Activated CD4-positive, alpha-beta T cell treated with anti-CD3 and anti-CD28 coated beads for 36 hours (primary cell): ENCODE measurements around the gene TCF19. TPM values are rescaled to one million over a fixed set of nuclear protein-coding genes. Genes with fewer than 3 reads are reported as not detected.
"Not testable (repeated sequence)": the region's sequence is repeated elsewhere in the genome, so short reads cannot be mapped to it uniquely, and the experiment has no call there.

Experiments used
- ATAC-seq: fragments of 200-7000 bp; cut with Tn5 transposase; one replicate; pipeline ENCODE4 v1.10.0; 2021; ENCODE audit warnings: mild to moderate bottlenecking, moderate library complexity
- CTCF ChIA-PET: fragments of 350-600 bp; sonication (Branson Sonifier 250); formaldehyde crosslinking; loops from one replicate; lab custom pipeline; 2021; ENCODE audit warnings: antibody characterized with exemption; lab: Charles Lee
- POLR2A ChIA-PET: fragments of 350-600 bp; sonication (Branson Sonifier 250); formaldehyde crosslinking; loops from one replicate; lab custom pipeline; 2021; ENCODE audit warnings: antibody characterized with exemption, inconsistent platforms; lab: Charles Lee
- DNase-seq: peaks from one replicate; pipeline ENCODE4 v3.0.0-alpha.2; 2020
- H3K27ac Mint-ChIP-seq: one replicate; pipeline ENCODE4 v1.8.0; 2021; ENCODE audit warnings: mixed read lengths
- H3K27me3 Mint-ChIP-seq: one replicate; pipeline ENCODE4 v1.8.0; 2021; ENCODE audit warnings: mixed read lengths
- H3K36me3 Mint-ChIP-seq: one replicate; pipeline ENCODE4 v1.8.0; 2021; ENCODE audit warnings: low read depth, mixed read lengths
- H3K4me1 Mint-ChIP-seq: one replicate; pipeline ENCODE4 v1.8.0; 2021; ENCODE audit warnings: mixed read lengths
- H3K4me3 Mint-ChIP-seq: one replicate; pipeline ENCODE4 v1.8.0; 2021; ENCODE audit warnings: mild to moderate bottlenecking, moderate library complexity, mixed read lengths
- H3K9me3 Mint-ChIP-seq: one replicate; pipeline ENCODE4 v1.8.0; 2021; ENCODE audit warnings: low read depth, mixed read lengths
- intact Hi-C, 2 experiments: fragments of 100-400 bp; cut with DNase I in 1 of 2; cut with micrococcal nuclease in 1 of 2; formaldehyde crosslinking; loops; one replicate each; pipeline versions ENCODE4 v1.14.2 to v1.15.1; 2022 to 2024; cut with DNase I, micrococcal nuclease
- total RNA-seq, 2 experiments: library from RNA; stranded (reverse); gene quantifications; one replicate each; pipeline ENCODE4 v1.2.3, GENCODE V29; 2021

The TCF19 gene
- total RNA-seq, 2 experiments from 2014 or later, result 82.6 to 88.0 TPM

GRCh38 chr6:31197559-31198305, 39.3 kb downstream of the TCF19 start:
- Mint-ChIP-seq H3K27me3 (no peaks in the 10 kb centered on the region), H3K4me3 (peak overlapping the region; percentile 76), H3K4me1 (peaks cover 50% of the 10 kb centered on the region), H3K27ac (peak overlapping the region; percentile 80), H3K36me3 (peaks cover 35% of the 10 kb centered on the region), H3K9me3 (peaks cover 8% of the 10 kb centered on the region)
- ATAC-seq (peak; percentile 69), DNase-seq (peak; percentile 97)
- intact Hi-C loops, result loop anchor here (1.0 to 5.0 kb wide), 14 partner anchors 39 to 870 kb away; partner anchors contain the start of genes HLA-B (in 2 of the 2), HLA-C (in 2 of the 2), TCF19 (in 2 of the 2) and BAG6 (in 1 of the 2)
- CTCF ChIA-PET, result interaction anchor here (0.6 to 2.9 kb wide), 17 partner anchors 11 to 652 kb away, joined by 3 to 33 read pairs (median 4); partner anchors contain the start of gene TCF19
- POLR2A ChIA-PET, result interaction anchor here (0.6 to 1.6 kb wide), 7 partner anchors 40 to 167 kb away, joined by 3 to 7 read pairs (median 4); partner anchors contain the start of gene TCF19

- POLR2A ChIA-PET, ATAC-seq: not testable (repeated sequence)
Measured at GRCh38 chr6:31199105-31199452, 40.7 kb downstream of the TCF19 start.

GRCh38 chr6:31202259-31203166, 44.1 kb downstream of the TCF19 start:
- Mint-ChIP-seq H3K4me1 (peaks cover 63% of the 10 kb centered on the region), H3K27ac (peak overlapping the region; percentile 94), H3K36me3 (peaks cover 30% of the 10 kb centered on the region), H3K27me3 (no peaks in the 10 kb centered on the region), H3K4me3 (peak overlapping the region; percentile 74), H3K9me3 (peaks cover 8% of the 10 kb centered on the region)
- intact Hi-C loops, result loop anchor here (1.0 to 5.0 kb wide), 4 partner anchors 155 to 435 kb away; partner anchors contain the start of genes HLA-B (in 1 of the 2) and MICB (in 1 of the 2)
- POLR2A ChIA-PET, result interaction anchor here (0.8 kb wide), 1 partner anchor 152 kb away, joined by 3 read pairs; no protein-coding TSS in a partner anchor
- CTCF ChIA-PET, result interaction anchor here (0.6 to 2.3 kb wide), 5 partner anchors 114 to 256 kb away, joined by 3 to 13 read pairs (median 3); no protein-coding TSS in a partner anchor
- DNase-seq (peak; percentile 46), ATAC-seq (no peak)

More at GRCh38 chr6:31199105-31199452, 40.7 kb downstream of the TCF19 start:
- Mint-ChIP-seq H3K36me3 (peaks cover 35% of the 10 kb centered on the region), H3K4me1 (peaks cover 64% of the 10 kb centered on the region), H3K27ac (peak overlapping the region; percentile 80), H3K4me3 (peak overlapping the region; percentile 76)
- H3K27me3 Mint-ChIP-seq, DNase-seq, H3K9me3 Mint-ChIP-seq: not testable (repeated sequence)
- intact Hi-C loops, result loop anchor here in 1 of 2 experiments (5.0 kb wide), 3 partner anchors 373 to 872 kb away; partner anchors contain the start of genes BAG6, LTA and TRIM39
- CTCF ChIA-PET, result interaction anchor here (0.7 to 1.5 kb wide), 2 partner anchors 62 to 168 kb away, joined by 3 to 6 read pairs; no protein-coding TSS in a partner anchor

- Mint-ChIP-seq H3K9me3 (peaks cover 8% of the 10 kb centered on the region), H3K27me3 (no peaks in the 10 kb centered on the region), H3K4me3 (peak overlapping the region; percentile 74), H3K27ac (peak overlapping the region; percentile 94), H3K4me1 (peaks cover 63% of the 10 kb centered on the region), H3K36me3 (peaks cover 30% of the 10 kb centered on the region)
- intact Hi-C loops, result loop anchor here (1.0 to 5.0 kb wide), 4 partner anchors 154 to 436 kb away; partner anchors contain the start of genes HLA-B (in 1 of the 2) and MICB (in 1 of the 2)
- DNase-seq (peak; percentile 78), ATAC-seq (peak; percentile 77)
- POLR2A ChIA-PET, result interaction anchor here (0.5 to 1.0 kb wide), 4 partner anchors 150 to 365 kb away, joined by 3 to 4 read pairs (median 3); no protein-coding TSS in a partner anchor
- CTCF ChIA-PET, result interaction anchor here (1.1 to 2.3 kb wide), 2 partner anchors 69 to 163 kb away, joined by 3 to 13 read pairs; no protein-coding TSS in a partner anchor
Measured at GRCh38 chr6:31203345-31203979, 45.1 kb downstream of the TCF19 start.

GRCh38 chr6:31204751-31205145, 46.4 kb downstream of the TCF19 start:
- CTCF ChIA-PET, result no interaction called here
- ATAC-seq, result no peak
- no peak for DNase-seq
- Mint-ChIP-seq H3K36me3 (peaks cover 21% of the 10 kb centered on the region), H3K4me3 (peak overlapping the region; percentile 74), H3K27me3 (no peaks in the 10 kb centered on the region), H3K9me3 (peaks cover 8% of the 10 kb centered on the region), H3K4me1 (peaks cover 52% of the 10 kb centered on the region), H3K27ac (peak overlapping the region; percentile 94)
- POLR2A ChIA-PET, result interaction anchor here (0.7 kb wide), 1 partner anchor 1769 kb away, joined by 7 read pairs; no protein-coding TSS in a partner anchor
- intact Hi-C loops, result loop anchor here (1.0 to 5.0 kb wide), 5 partner anchors 68 to 437 kb away; partner anchors contain the start of genes HLA-C (in 1 of the 2) and MICB (in 1 of the 2)

- no peak for ATAC-seq
- intact Hi-C loops, result no loop called here
- peaks cover 5% of the 10 kb centered on the region for H3K9me3 Mint-ChIP-seq
- H3K36me3 Mint-ChIP-seq, result peaks cover 13% of the 10 kb centered on the region
- ChIA-PET CTCF (no interaction called here), POLR2A (no interaction called here)
- H3K4me1 Mint-ChIP-seq, result peaks cover 44% of the 10 kb centered on the region
- H3K4me3 Mint-ChIP-seq, result no peak overlapping the region
- H3K27ac Mint-ChIP-seq, result peak overlapping the region; percentile 73
- no peak for DNase-seq
- no peaks in the 10 kb centered on the region for H3K27me3 Mint-ChIP-seq
Measured at GRCh38 chr6:31205638-31206037, 47.2 kb downstream of the TCF19 start.

- no peak for ATAC-seq
- DNase-seq, result no peak
- H3K27ac Mint-ChIP-seq, result no peak overlapping the region
- CTCF ChIA-PET, result interaction anchor here (0.8 to 1.5 kb wide), 5 partner anchors 11 to 173 kb away, joined by 3 to 6 read pairs (median 3); no protein-coding TSS in a partner anchor
- H3K27me3 Mint-ChIP-seq, result no peaks in the 10 kb centered on the region
- peaks cover 19% of the 10 kb centered on the region for H3K4me1 Mint-ChIP-seq
- H3K4me3 Mint-ChIP-seq, result no peak overlapping the region
- no peaks in the 10 kb centered on the region for H3K36me3 Mint-ChIP-seq
- intact Hi-C loops, result no loop called here
- H3K9me3 Mint-ChIP-seq, result no peaks in the 10 kb centered on the region
- POLR2A ChIA-PET, result no interaction called here
Measured at GRCh38 chr6:31208506-31208905, 50.1 kb downstream of the TCF19 start.

- POLR2A ChIA-PET, result no interaction called here
- no peak overlapping the region for H3K4me3 Mint-ChIP-seq
- no peak for ATAC-seq
- no peaks in the 10 kb centered on the region for H3K36me3 Mint-ChIP-seq
- intact Hi-C loops, result no loop called here
- no peak for DNase-seq
- H3K9me3 Mint-ChIP-seq, result no peaks in the 10 kb centered on the region
- no peaks in the 10 kb centered on the region for H3K27me3 Mint-ChIP-seq
- CTCF ChIA-PET, result interaction anchor here (0.8 to 1.5 kb wide), 4 partner anchors 12 to 172 kb away, joined by 3 to 6 read pairs (median 4); no protein-coding TSS in a partner anchor
- H3K27ac Mint-ChIP-seq, result peak overlapping the region; percentile 2
- peaks cover 14% of the 10 kb centered on the region for H3K4me1 Mint-ChIP-seq
Measured at GRCh38 chr6:31209137-31209536, 50.7 kb downstream of the TCF19 start.

- DNase-seq (no peak), ATAC-seq (no peak)
- Mint-ChIP-seq H3K27ac (no peak overlapping the region), H3K36me3 (no peaks in the 10 kb centered on the region), H3K4me1 (peaks cover 5% of the 10 kb centered on the region), H3K4me3 (no peak overlapping the region), H3K27me3 (no peaks in the 10 kb centered on the region), H3K9me3 (no peaks in the 10 kb centered on the region)
- ChIA-PET POLR2A (no interaction called here), CTCF (interaction anchor here (0.5 to 1.0 kb wide), 4 partner anchors 91 to 509 kb away, joined by 3 to 5 read pairs (median 3); no protein-coding TSS in a partner anchor)
- intact Hi-C loops, result no loop called here
Measured at GRCh38 chr6:31210123-31210522, 51.7 kb downstream of the TCF19 start.
